Skin epidermis (tissue), 12 donors: ENCODE measurements around the gene CTNNBL1.
"Not testable (repeated sequence)": the region's sequence is repeated elsewhere in the genome, so short reads cannot be mapped to it uniquely, and the experiment has no call there.

Experiments used
- H3K27ac ChIP-seq, 21 experiments: fragments of 200-600 bp; sonication (generic) in 11 of 21; one replicate each; pipeline ENCODE4 v1.5.0; 2020; ENCODE audit warnings: mild to moderate bottlenecking in 3 of 21, inconsistent platforms in 2 of 21, moderate library complexity in 2 of 21
- H3K4me3 ChIP-seq, 7 experiments: fragments of 200-600 bp; sonication (generic) in 2 of 7; one replicate each; pipeline ENCODE4 v1.5.0; 2020; ENCODE audit warnings: inconsistent platforms in 2 of 7, mild to moderate bottlenecking in 2 of 7, moderate library complexity in 1 of 7

The CTNNBL1 gene

DNA sequence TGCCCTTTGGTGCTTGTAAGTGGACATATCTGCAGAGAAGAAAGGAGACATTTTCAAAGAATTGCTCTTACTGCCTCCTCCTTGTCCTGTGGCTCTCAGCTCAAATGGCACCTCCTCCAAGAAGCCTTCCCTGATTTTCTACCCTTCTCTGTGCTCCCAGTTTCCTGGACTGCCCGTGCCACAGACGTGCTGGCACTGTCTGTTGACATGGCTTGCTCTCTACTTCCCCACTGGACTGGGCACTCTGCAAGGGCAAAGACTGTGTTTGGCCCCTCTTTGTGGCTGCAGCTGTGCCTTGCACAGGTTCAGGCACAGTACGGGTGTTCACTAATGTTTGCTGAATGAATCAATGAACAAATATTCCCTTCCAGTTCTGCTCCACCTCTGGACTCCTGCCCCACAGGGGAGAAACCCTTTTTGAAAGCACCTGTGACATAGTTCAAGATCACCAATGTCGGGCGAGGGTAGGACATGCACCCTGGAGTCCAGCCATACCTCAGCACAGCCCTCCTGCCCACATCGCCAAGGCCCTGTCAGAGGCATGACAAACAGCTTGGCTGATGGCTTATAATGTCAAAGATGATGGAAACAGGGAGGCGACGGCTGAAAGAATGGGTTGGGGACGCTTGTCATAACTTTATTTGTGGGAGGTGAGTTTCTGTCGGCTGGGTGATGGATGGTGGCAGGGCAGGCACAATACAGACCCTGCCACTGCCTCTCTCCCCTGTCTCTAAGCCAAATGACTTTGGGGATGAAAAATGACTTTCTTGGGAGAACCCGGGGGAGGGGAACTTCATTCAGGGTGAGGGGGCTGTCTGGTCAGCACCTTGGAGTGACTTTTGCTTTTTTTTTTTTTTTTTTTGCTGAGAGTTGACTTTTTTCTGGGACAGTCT lies 15.6 kb upstream of the CTNNBL1 start:
- Histone ChIP-seq H3K4me3 (no peak overlapping the region), H3K27ac (no peak overlapping the region)

DNA sequence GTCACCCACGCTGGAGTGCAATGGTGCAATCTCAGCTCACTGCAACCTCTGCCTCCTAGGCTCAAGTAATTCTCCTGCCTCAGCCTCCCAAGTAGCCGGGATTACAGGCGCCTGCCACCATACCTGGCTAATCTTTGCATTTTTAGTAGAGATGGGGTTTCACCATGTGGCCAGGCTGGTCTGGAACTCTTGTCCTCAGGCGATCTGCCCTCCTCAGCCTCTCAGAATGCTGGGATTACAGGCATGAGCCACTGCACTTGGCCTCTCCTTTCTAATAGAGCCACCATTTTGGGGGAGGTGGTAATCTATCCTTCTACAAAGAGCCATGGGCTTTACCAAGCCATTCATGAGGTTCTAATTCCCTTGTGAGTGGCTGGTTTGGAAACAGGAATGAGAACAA lies 14.1 kb upstream of the CTNNBL1 start:
- not testable (repeated sequence) for H3K4me3 ChIP-seq, H3K27ac ChIP-seq

DNA sequence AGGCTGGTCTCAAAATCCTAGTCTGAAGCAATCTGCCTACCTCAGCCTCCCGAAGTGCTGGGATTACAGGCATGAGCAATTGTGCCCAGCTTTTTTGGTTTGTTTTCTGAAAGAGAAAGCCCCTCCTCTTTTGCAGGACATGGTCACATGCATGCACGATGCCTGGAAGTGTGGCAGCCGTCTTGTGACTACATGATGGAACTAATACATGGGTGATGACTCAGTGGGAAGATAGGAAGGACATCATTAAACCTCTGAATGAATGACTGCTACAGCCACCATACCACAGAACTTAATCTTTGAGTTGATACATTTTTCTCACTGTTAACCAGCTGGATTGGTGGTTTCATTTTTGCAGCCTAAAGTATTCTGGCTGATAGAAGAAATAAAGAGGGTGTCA lies 13.4 kb upstream of the CTNNBL1 start:
- no peak overlapping the region for H3K27ac ChIP-seq

GRCh38 chr20:37681384-37682112 lies 12.3 kb upstream of the CTNNBL1 start:
- Histone ChIP-seq H3K4me3 (no peak overlapping the region), H3K27ac (no peak overlapping the region)

More for the DNA sequence above, 13.4 kb upstream of the CTNNBL1 start:
- no peak overlapping the region for H3K4me3 ChIP-seq

DNA sequence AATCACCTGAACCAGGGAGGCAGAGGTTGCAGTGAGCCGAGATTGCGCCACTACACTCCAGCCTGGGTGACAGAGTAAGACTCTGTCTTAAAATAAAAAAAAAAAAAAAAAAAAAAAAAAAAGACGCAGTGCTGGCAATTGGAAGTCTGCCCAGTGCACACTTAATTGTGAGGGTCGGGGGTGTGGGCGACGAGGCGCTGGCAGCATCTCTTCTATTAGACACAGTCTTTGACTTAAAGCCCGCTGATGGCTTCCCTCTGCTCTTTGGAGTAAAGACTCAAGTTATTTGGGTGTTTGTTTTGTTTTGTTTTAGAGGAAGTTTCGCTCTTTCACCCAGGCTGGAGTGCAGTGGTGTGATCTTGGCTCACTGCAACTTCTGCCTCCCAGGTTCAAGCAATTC lies 10.7 kb upstream of the CTNNBL1 start:
- H3K27ac ChIP-seq = not testable (repeated sequence)

GRCh38 chr20:37686762-37687477 lies 6.9 kb upstream of the CTNNBL1 start:
- Histone ChIP-seq H3K4me3 (no peak overlapping the region), H3K27ac (no peak overlapping the region)

More for the DNA sequence above, 10.7 kb upstream of the CTNNBL1 start:
- H3K4me3 ChIP-seq = not testable (repeated sequence)

GRCh38 chr20:37687478-37687805 lies 6.4 kb upstream of the CTNNBL1 start:
- no peak overlapping the region for H3K27ac ChIP-seq
- no peak overlapping the region for H3K4me3 ChIP-seq

DNA sequence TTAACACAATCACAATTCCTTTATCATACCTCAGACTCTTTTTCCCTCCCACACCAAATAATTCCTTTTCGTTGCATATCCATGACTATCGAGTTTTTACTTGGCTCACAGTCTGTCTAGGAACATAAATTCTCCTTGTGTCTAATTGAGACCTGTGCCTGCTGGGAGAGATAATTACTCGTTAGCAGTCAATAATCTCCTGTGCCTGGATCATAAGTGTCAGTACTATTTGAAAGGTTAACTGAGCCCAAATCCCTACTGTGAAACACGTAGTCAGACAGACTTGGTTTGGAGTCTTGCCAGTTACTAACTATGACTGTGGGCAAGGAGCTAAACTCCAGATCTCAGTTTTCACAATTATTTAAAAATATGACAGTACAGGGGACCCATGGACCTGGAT lies 5.7 kb upstream of the CTNNBL1 start:
- Histone ChIP-seq H3K4me3 (no peak overlapping the region), H3K27ac (no peak overlapping the region)

DNA sequence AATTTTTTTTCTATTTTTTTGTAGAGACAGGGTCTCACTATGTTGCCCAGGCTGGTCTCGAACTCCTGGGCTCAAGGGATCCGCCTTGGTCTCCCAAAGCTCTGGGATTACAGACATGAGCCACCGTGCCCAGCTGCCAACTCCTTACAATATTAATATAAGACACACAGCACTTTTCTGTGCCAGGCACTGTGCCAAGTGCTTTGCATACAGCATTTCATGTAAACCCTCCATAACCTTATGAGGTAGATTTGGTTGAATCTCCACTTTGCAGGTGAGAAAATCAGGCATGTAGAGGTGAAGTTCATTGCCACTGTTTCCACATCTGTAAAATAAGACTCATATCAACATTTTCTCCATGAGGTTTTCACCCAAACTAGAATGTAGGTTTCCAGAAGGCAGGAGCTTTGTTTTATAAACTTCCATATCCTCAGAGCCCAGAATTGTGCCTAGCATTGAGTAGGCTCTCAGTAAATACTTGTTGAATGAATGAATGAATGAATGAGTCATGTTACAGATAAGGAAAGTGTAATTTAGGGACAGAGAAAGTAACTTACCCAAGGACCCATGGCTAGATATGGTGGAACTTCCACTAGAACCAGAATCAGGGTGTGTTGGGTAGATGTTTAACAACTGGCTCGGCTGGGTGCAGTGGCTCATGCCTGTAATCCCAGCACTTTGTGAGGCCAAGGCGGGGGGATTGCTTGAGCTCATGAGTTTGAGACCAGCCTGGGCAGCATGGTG lies 3.0 kb upstream of the CTNNBL1 start:
- Histone ChIP-seq H3K4me3 (no peak overlapping the region), H3K27ac (no peak overlapping the region)

DNA sequence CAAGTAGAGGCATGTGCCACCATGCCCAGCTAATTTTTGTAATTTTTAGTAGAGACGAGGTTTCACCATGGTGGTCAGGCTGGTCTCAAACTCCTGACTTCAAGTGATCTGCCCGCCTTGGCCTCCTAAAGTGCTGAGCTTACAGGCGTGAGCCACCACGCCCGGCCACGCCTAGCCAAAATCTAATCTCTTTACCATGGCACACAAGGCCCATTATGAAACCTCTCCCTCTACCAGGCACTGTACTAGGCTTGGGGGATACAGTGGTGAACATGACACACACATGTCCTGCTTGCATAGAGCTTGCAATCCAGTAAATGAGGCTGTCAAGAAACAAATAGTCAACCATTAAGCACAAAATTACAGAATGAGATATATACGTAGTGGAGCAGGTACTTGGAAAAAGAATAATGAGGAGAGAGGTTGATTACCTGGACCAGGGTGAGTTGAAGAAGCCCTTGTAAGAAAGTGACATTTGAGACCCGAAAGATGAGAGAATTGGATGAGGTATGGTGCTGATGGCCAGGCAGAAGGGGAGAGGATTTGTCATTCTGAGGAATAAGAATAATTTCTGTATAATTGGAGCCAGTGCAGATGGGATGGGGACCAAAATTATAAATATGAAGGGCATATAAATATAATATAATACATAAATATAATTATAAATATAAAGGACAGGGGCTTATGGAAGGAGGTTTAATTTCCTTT lies 1.2 kb upstream of the CTNNBL1 start:
- H3K27ac ChIP-seq = peak overlapping the region in 1 of 21 experiments; percentile 16
- H3K4me3 ChIP-seq = no peak overlapping the region

GRCh38 chr20:37693242-37693634 lies 592 bp upstream of the CTNNBL1 start:
- Histone ChIP-seq H3K4me3 (peak overlapping the region; percentile 50 to 83 (median 75)), H3K27ac (peak overlapping the region in 6 of 21 experiments; percentile 16 to 92 (median 84))

DNA sequence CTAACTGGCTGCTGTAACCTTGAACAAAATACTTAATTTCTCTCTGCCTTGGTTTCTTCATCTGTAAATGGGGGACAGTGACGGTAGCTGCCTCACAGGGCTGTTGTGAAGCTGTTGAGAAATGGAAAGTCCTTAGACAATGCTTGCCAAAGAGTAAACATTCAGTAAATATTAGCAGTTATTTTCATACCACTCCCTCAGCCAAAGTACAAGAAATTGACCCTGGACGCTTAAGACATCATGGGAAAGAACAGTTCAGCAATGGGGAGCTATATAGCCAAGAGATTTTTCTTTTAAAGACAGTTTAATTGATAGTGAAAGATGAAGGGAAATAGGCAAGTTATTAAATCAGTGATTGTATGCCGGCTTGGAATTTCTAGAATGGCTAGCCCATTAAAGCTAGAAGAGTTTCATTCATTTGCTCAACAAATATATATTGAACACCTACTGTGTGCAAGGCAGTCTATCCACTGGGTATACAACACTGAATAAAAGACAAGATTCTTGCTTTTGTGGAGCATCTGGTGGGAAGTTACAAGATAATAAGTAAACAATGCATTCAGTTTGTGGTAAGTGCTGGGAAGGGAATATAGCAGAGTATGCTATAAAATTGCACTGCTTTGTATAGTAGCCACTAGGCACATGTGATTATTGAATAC lies 2.0 kb downstream of the CTNNBL1 start:
- H3K4me3 ChIP-seq = no peak overlapping the region
- no peak overlapping the region for H3K27ac ChIP-seq

DNA sequence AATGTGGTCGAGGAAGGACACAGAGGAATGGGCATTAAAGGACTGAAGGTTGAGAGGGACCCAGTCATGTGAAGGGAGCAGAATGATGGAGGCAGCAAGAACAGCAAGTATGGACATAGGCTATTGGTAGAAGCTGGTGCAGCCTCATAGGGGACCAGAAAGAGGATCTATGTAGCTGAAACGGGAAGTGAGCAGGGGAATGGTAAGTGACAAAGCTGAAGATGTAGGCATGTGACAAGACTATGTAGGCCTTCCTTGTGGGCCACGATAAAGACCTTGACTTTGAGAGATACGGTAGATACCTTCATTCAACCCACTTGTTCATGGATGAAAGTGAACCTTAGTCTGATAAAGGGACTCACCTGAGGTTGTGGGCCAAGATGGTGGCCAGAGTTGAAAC lies 3.5 kb downstream of the CTNNBL1 start:
- H3K4me3 ChIP-seq = no peak overlapping the region
- no peak overlapping the region for H3K27ac ChIP-seq

GRCh38 chr20:37699202-37699601 lies 5.4 kb downstream of the CTNNBL1 start:
- no peak overlapping the region for H3K4me3 ChIP-seq
- no peak overlapping the region for H3K27ac ChIP-seq

GRCh38 chr20:37700301-37700700 lies 6.5 kb downstream of the CTNNBL1 start:
- no peak overlapping the region for H3K4me3 ChIP-seq
- no peak overlapping the region for H3K27ac ChIP-seq

DNA sequence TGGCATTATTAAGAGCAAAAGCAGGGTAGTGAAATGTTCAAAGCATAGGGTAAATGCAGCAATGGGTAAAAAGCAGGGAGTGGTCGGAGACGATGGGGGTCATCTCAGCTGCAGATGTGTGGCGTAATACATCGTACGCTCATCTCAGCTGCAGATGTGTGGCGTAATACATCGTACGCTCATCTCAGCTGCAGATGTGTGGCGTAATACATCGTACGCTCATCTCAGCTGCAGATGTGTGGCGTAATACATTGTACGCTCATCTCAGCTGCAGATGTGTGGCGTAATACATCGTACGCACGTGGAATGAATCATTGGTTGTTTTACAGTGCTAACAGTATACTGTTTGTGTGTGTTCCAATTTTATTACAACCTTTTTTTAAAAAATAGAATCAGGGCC lies 7.8 kb downstream of the CTNNBL1 start:
- not testable (repeated sequence) for H3K4me3 ChIP-seq, H3K27ac ChIP-seq

DNA sequence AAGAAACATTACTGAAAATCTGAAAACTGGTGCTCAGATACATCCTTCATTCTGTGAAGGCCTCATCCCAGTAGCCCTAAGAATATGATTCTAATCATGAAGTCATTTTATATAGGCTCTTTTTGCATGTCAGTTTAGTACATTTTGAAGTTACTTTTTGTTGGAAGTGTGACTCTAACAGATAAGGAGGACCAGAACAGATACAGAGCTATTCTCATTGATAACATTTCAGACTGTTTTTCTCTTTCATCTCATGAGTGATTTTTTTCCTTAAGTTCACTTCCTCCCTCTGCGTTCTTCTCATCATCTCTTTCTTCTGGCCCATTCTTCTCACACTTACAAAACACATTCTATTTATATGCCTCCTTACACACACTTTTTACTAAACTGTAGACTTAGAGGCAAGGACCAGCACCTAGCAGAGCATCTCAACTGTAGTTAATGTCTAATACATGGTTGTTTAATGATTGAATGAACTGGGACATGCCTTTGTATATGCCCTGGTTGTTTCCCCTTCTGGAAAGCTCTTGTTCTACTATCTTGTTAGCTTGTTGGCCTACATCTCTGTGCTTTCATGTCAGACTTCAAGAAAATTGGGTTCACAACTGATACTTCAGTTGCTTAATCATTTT lies 8.7 kb downstream of the CTNNBL1 start:
- H3K4me3 ChIP-seq = no peak overlapping the region
- H3K27ac ChIP-seq = no peak overlapping the region
